K562 (cell line): ENCODE data around the gene HCN4. TPM values are rescaled to one million over a fixed set of nuclear protein-coding genes. Genes with fewer than 3 reads are reported as not detected.

ENCODE experiments used
- ATAC-seq: fragments of 200-7000 bp; cut with Tn5 transposase; 3 replicates; pipeline ENCODE4 v1.9.1; 2020; ENCODE audit warnings: moderate library complexity
- BruUV-seq: library from RNA; stranded (reverse); fragments of 400-500 nt; replicated peaks from 2 replicates; lab custom pipeline; 2021; lab: Mats Ljungman, UMichigan
- CTCF ChIA-PET: fragments of 300-600 bp; formaldehyde crosslinking; extraction: SDS; loops from one replicate; lab custom pipeline; 2021; ENCODE audit warnings: low intra/inter-chr PET ratio; lab: Yijun Ruan, JAX
- POLR2A ChIA-PET: fragments of 300-600, 350-650 bp; sonication (Branson Sonifier 250); formaldehyde crosslinking; extraction: SDS; loops from one replicate; lab custom pipeline; 2021; ENCODE audit warnings: antibody characterized with exemption, inconsistent platforms; lab: Yijun Ruan, JAX
- DNase-seq, 4 experiments: peaks; one replicate each; pipeline versions ENCODE4 v3.0.0 to v3.0.0-alpha.2; 2011 to 2018; ENCODE audit warnings: low spot score in 3 of 4, mixed read lengths in 3 of 4; ENCODE audit errors: extremely low read depth in 1 of 4
- FAIRE-seq: peaks from 2 replicates; lab custom pipeline; 2011; peaks lifted over from hg19 to GRCh38; lab: Jason Lieb, UNC
- H2AFZ ChIP-seq: 2 replicates; pipeline ENCODE4 v1.6.0; 2011; ENCODE audit warnings: low read depth, low read length, control low read depth, inconsistent platforms
- H3K27ac ChIP-seq: fragments of 200-600 bp; 3 replicates; pipeline ENCODE4 v1.8.0; 2011; ENCODE audit warnings: low read depth, mild to moderate bottlenecking, control low read depth, inconsistent platforms, low read length, moderate library complexity, mixed read lengths; ENCODE audit errors: extremely low read depth
- H3K27me3 ChIP-seq, 2 experiments: fragments of 300-600 bp in 1 of 2; 2 replicates in 1 of 2; 3 replicates in 1 of 2; pipeline versions ENCODE4 v1.6.0 to v1.8.0; 2011; ENCODE audit warnings: inconsistent platforms in 2 of 2, low read length in 2 of 2, mild to moderate bottlenecking in 1 of 2, mixed read lengths in 1 of 2, moderate library complexity in 1 of 2; ENCODE audit not compliant: control insufficient read depth in 2 of 2, insufficient read depth in 2 of 2
- H3K36me3 ChIP-seq: fragments of 300-600 bp; 3 replicates; pipeline ENCODE4 v1.8.0; 2011; ENCODE audit warnings: mild to moderate bottlenecking, low read length, inconsistent platforms; ENCODE audit not compliant: control insufficient read depth, insufficient read depth
- H3K4me1 ChIP-seq, 2 experiments: fragments of 200-600 bp in 1 of 2; replicated peaks in 1 of 2; 2 replicates in 1 of 2; 3 replicates in 1 of 2; pipeline versions ENCODE4 v1.5.1 to v1.8.0; 2011; ENCODE audit warnings: inconsistent platforms in 2 of 2, low read length in 2 of 2, mild to moderate bottlenecking in 1 of 2, mixed read lengths in 1 of 2, moderate library complexity in 1 of 2; ENCODE audit not compliant: control insufficient read depth in 2 of 2, insufficient read depth in 2 of 2
- H3K4me2 ChIP-seq: 2 replicates; pipeline ENCODE4 v1.6.1; 2011; ENCODE audit warnings: low read length, control low read depth, inconsistent platforms, mixed read lengths; ENCODE audit not compliant: insufficient read depth
- H3K4me3 ChIP-seq: fragments of 200-600 bp; sonication (generic), shearing (Covaris generic); 2 replicates; pipeline ENCODE4 v1.5.1; 2016; ENCODE audit warnings: control low read depth, inconsistent platforms
- H3K79me2 ChIP-seq: fragments of 200-600 bp; 3 replicates; pipeline ENCODE4 v1.8.0; 2011; ENCODE audit warnings: low read length, inconsistent platforms; ENCODE audit not compliant: control insufficient read depth, insufficient read depth
- H3K9ac ChIP-seq, 2 experiments: 2 replicates each; pipeline versions ENCODE4 v1.6.0 to v1.6.1; 2011; ENCODE audit warnings: low read depth in 2 of 2, low read length in 2 of 2, control low read depth in 1 of 2, inconsistent platforms in 1 of 2, mild to moderate bottlenecking in 1 of 2, mixed read lengths in 1 of 2; ENCODE audit not compliant: insufficient read depth in 1 of 2
- H3K9me1 ChIP-seq: one replicate; pipeline ENCODE4 v1.6.0; 2011; ENCODE audit warnings: inconsistent platforms, mild to moderate bottlenecking, low read length, moderate library complexity; ENCODE audit not compliant: control insufficient read depth, insufficient read depth
- H3K9me3 ChIP-seq: replicated peaks from 2 replicates; pipeline ENCODE4 v1.5.1; 2011; ENCODE audit warnings: low read depth, low read length, inconsistent platforms; ENCODE audit not compliant: control insufficient read depth, insufficient read depth
- H4K20me1 ChIP-seq: replicated peaks from 2 replicates; pipeline ENCODE4 v1.6.1; 2011; ENCODE audit warnings: low read length, inconsistent platforms, mixed read lengths; ENCODE audit not compliant: control insufficient read depth, insufficient read depth
- ARNT ChIP-seq, 2 experiments: fragments of 450-650 bp; IDR thresholded peaks; 2 replicates each; pipeline ENCODE4 v1.6.1; 2016; ENCODE audit warnings: mild to moderate bottlenecking in 1 of 2
- FOXP1 ChIP-seq: sonication (generic); formaldehyde crosslinking; IDR thresholded peaks from 2 replicates; pipeline ENCODE4 v1.8.0; 2022; ENCODE audit warnings: mild to moderate bottlenecking, missing genetic modification reagents
- TBP ChIP-seq: optimal IDR thresholded peaks from 2 replicates; pipeline ENCODE3; 2011; ENCODE audit warnings: low read depth, low read length, improper control_type of control experiment
- ZNF232 ChIP-seq: sonication (generic); formaldehyde crosslinking; IDR thresholded peaks from 2 replicates; pipeline ENCODE4 v1.8.0; 2022; ENCODE audit warnings: mild to moderate bottlenecking, missing genetic modification reagents
- WGBS: fragments of 100-300 bp; shearing (Covaris generic); methylation state at CpG from one replicate; pipeline ENCODE4 v1.1.6; 2016; ENCODE audit warnings: low coverage, mixed read lengths; ENCODE audit not compliant: insufficient coverage; ENCODE audit errors: missing lambda C conversion rate; 5-methylcytosine and 5-hydroxymethylcytosine counted together
- in situ Hi-C: fragments of 300-500 bp; cut with MboI; formaldehyde crosslinking; loops from 4 replicates; pipeline ENCODE4 v1.15.0; 2018; ENCODE audit warnings: inconsistent platforms, mixed read lengths
- intact Hi-C: fragments of 100-400 bp; cut with micrococcal nuclease; formaldehyde crosslinking; loops from 2 replicates; pipeline ENCODE4 v1.14.2; 2022
- polyA plus RNA-seq, 8 experiments: library from polyadenylated mRNA; depleted of rRNA in 4 of 8; stranded (reverse) in 5 of 8; unstranded in 3 of 8; fragments of >200 nt; fragmentation: Nextera tagmentation in 2 of 8; fragmentation: Illumina TruSeq in 1 of 8; extraction: Ambion mirVana in 2 of 8; extraction: Trizol in 1 of 8; gene quantifications; 2 replicates each; pipeline versions ENCODE4 v1.2.1 to v1.2.3, GENCODE V29; 2011 to 2014; ENCODE audit warnings: inconsistent platforms in 1 of 8, missing spikeins in 1 of 8
- total RNA-seq, 7 experiments: library from RNA; depleted of rRNA in 6 of 7; stranded (reverse); fragments of >200 nt in 6 of 7; fragmentation: Illumina TruSeq in 2 of 7; extraction: Trizol in 2 of 7; gene quantifications; 2 replicates each; pipeline versions ENCODE4 v1.2.1 to v1.2.3, GENCODE V29; 2011 to 2021; ENCODE audit warnings: low replicate concordance in 1 of 7

The HCN4 gene
- total and polyA plus RNA-seq, 9 of the 15 experiments (the other 6 are each of a cell fraction or from before 2014, with no cell fraction given) = not detected

GRCh38 chr15:73388256-73388781 lies 19.6 kb upstream of the HCN4 start (continued):
- TF ChIP-seq TBP = no peak

DNA sequence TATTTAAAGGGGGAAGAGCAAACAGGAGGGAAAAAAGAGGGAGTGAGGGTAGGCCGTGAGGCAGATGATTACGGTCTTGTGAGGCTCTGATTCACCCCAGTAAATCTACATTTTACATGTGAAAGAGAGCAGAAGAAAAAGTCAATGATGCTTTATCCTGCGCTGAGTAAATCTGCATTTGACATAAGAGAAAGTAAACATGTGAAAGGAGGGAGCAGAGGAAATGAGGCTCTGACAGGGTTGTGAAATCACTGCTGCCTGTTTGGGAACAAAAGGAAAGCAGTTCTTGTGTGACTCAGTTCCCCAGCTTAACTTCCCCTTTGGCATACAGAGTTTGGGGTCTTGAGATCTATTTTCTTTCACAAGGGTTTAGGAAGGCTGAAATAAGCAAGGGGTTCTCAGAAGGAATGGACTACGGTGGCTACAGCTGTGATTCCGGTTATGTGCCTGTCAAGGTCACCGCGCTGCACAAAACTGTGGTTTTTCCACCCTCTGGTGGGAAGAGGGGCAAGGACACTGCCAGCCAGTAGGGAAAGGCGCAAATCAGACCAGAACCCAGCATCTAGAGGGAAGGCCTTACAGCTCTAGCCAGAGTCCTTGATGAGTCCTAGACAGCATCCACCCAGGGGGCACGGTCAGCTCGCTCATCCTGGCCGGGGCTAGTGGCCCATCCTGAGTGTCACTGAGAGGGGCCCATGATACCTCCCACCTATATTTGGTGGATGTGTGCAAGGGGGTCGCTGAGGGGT lies 18.9 kb upstream of the HCN4 start:
- intact Hi-C loops = no loop called here
- Histone ChIP-seq H3K9me1 (no peaks in the 10 kb centered on the region), H3K27me3 (peaks cover 7 to 22% of the 10 kb centered on the region in 2 experiments; a peak in 4 of 5 replicates), H3K27ac (no peak overlapping the region), H3K79me2 (no peaks in the 10 kb centered on the region), H3K4me3 (no peak overlapping the region), H3K36me3 (no peaks in the 10 kb centered on the region), H3K4me1 (peaks cover 0 to 5% of the 10 kb centered on the region in 2 experiments; a peak in 1 of 5 replicates), H3K9ac (no peak overlapping the region), H3K9me3 (no peaks in the 10 kb centered on the region), H4K20me1 (no peaks in the 10 kb centered on the region), H3K4me2 (no peak overlapping the region), H2AFZ (no peak overlapping the region)
- CTCF ChIA-PET = no interaction called here
- DNase-seq (no peak), ATAC-seq (no peak), FAIRE-seq (no peak)
- POLR2A ChIA-PET = no interaction called here
- 0 out of 2 replicates have a peak, but pooled peaks have one; percentile 20 for TF ChIP-seq ZNF232 (CRISPR knock-in tag)
- TF ChIP-seq FOXP1 (CRISPR knock-in tag) = no peak
- TF ChIP-seq ARNT (IDR thresholded peaks at IDR 0.05) = no peak
- 3% methylated on average over 12 of the region's 12 CpGs for WGBS
- in situ Hi-C loops = no loop called here
- BruUV-seq = no TSS peak
